HEK293T (cell line): ENCODE measurements around the gene CABLES2.

ENCODE experiments used
- ARNT ChIP-seq: fragments of 450-650 bp; IDR thresholded peaks from 2 replicates; pipeline ENCODE4 v1.6.1; 2017; ENCODE audit warnings: mild to moderate bottlenecking
- CTBP1 ChIP-seq: fragments of 450-650 bp; IDR thresholded peaks from 2 replicates; pipeline ENCODE4 v1.6.1; 2016; ENCODE audit warnings: borderline replicate concordance
- FOXM1 ChIP-seq: fragments of 450-650 bp; IDR thresholded peaks from 2 replicates; pipeline ENCODE4 v1.6.1; 2017; ENCODE audit warnings: mild to moderate bottlenecking, borderline replicate concordance
- L3MBTL2 ChIP-seq: fragments of 450-650 bp; conservative IDR thresholded peaks from 2 replicates; pipeline ENCODE4 v1.6.1; 2016; ENCODE audit warnings: mild to moderate bottlenecking
- SP1 ChIP-seq: fragments of 450-650 bp; IDR thresholded peaks from 2 replicates; pipeline ENCODE4 v1.6.1; 2017

DNA sequence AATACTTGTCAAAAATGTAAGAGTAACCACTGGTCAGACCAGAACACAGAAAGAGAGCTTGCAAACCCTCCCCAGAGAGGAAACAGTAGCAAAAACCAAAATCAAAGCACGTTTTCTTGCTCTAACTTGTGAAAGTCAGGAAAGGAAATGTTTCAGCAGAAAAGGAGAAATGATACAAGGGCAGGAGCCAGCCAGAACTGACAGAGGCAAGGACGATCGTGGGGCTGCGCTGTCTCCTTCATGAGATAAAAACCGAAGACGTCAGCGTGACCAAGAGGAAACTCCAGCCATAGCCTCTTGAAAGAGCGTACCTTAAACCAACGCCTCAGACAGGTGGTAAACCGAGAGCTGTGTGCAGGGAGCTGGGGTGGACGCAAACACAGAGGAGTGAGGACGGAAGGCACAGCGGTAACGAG, 67.4 kb downstream of the CABLES2 start:
- no peak for TF ChIP-seq L3MBTL2
- TF ChIP-seq ARNT = no peak
- TF ChIP-seq SP1 = no peak
- no peak for TF ChIP-seq CTBP1
- no peak for TF ChIP-seq FOXM1
